HCT116 (cell line): ENCODE measurements around the gene GTF2A1. TPM values are rescaled to one million over a fixed set of nuclear protein-coding genes. Genes with fewer than 3 reads are reported as not detected.

ENCODE experiments used
- ATAC-seq: fragments of 200-7000 bp; cut with Tn5 transposase; 2 replicates; pipeline ENCODE4 v1.9.1; 2020; ENCODE audit warnings: mild to moderate bottlenecking, moderate library complexity
- BruUV-seq: library from RNA; stranded (reverse); fragments of 400-500 nt; replicated peaks from 2 replicates; lab custom pipeline; 2021; lab: Mats Ljungman, UMichigan
- CTCF ChIA-PET: fragments of 300-600 bp; sonication (Branson Sonifier 250); formaldehyde crosslinking; loops from one replicate; lab custom pipeline; 2021; ENCODE audit warnings: antibody characterized with exemption; lab: Charles Lee
- POLR2A ChIA-PET: fragments of 300-600, 350-600 bp; sonication (Branson Sonifier 250); formaldehyde crosslinking; loops from one replicate; lab custom pipeline; 2021; ENCODE audit warnings: antibody characterized with exemption; lab: Charles Lee
- RAD21 ChIA-PET, 2 experiments: fragments of 300-600 bp; sonication (Branson Sonifier 250); formaldehyde crosslinking; loops; one replicate each; lab custom pipeline; 2023; ENCODE audit warnings: low total read pairs in 2 of 2; ENCODE audit not compliant: uncharacterized antibody in 2 of 2, unreplicated experiment in 2 of 2, low non-redundant PET in 1 of 2; lab: Charles Lee
- DNase-seq: peaks from one replicate; pipeline ENCODE4 v3.0.0-alpha.2; 2010; ENCODE audit warnings: low read depth, low spot score
- H2AFZ ChIP-seq: fragments of 200-600 bp; shearing (Covaris generic), sonication (generic); 2 replicates; pipeline ENCODE4 v1.6.1; 2017; ENCODE audit warnings: low read depth, mixed run types, mixed read lengths, antibody characterized with exemption, low read length; ENCODE audit not compliant: poor library complexity, severe bottlenecking
- H3K27ac ChIP-seq: 2 replicates; pipeline ENCODE4 v1.5.1; 2012; ENCODE audit warnings: low read depth, low read length
- H3K27me3 ChIP-seq: fragments of 200-600 bp; sonication (generic); 2 replicates; pipeline ENCODE4 v1.6.1; 2016; ENCODE audit warnings: mixed run types, low read length, mixed read lengths; ENCODE audit not compliant: insufficient read depth
- H3K36me3 ChIP-seq, 2 experiments: fragments of 200-500 bp in 1 of 2; fragments of 200-600 bp in 1 of 2; sonication (Bioruptor generic) in 1 of 2; sonication (generic) in 1 of 2; 2 replicates each; pipeline versions ENCODE4 v1.5.1 to v1.6.1; 2014 to 2016; ENCODE audit warnings: low read length in 2 of 2, inconsistent platforms in 1 of 2, mixed read lengths in 1 of 2, mixed run types in 1 of 2; ENCODE audit not compliant: insufficient read depth in 2 of 2, control insufficient read depth in 1 of 2
- H3K4me1 ChIP-seq, 2 experiments: fragments of 200-600 bp in 1 of 2; sonication (generic) in 1 of 2; 2 replicates each; pipeline versions ENCODE4 v1.5.1 to v1.6.1; 2012 to 2017; ENCODE audit warnings: low read length in 2 of 2, inconsistent platforms in 1 of 2, mild to moderate bottlenecking in 1 of 2, mixed read lengths in 1 of 2, mixed run types in 1 of 2, moderate library complexity in 1 of 2; ENCODE audit not compliant: insufficient read depth in 2 of 2, control insufficient read depth in 1 of 2
- H3K4me2 ChIP-seq: fragments of 200-600 bp; sonication (generic); 2 replicates; pipeline ENCODE4 v1.6.1; 2017; ENCODE audit warnings: mixed run types, low read length, mixed read lengths
- H3K4me3 ChIP-seq, 2 experiments: fragments of 200-600 bp in 1 of 2; sonication (generic) in 1 of 2; replicated peaks in 1 of 2; 2 replicates each; pipeline ENCODE4 v1.5.1; 2011 to 2016; ENCODE audit warnings: low read length in 2 of 2, control low read depth in 1 of 2, low read depth in 1 of 2, mild to moderate bottlenecking in 1 of 2, mixed read lengths in 1 of 2, mixed run types in 1 of 2
- H3K79me2 ChIP-seq: fragments of 200-600 bp; sonication (generic); 2 replicates; pipeline ENCODE4 v1.6.1; 2017; ENCODE audit warnings: mild to moderate bottlenecking, mixed run types, low read length, moderate library complexity, mixed read lengths; ENCODE audit not compliant: insufficient read depth
- H3K9ac ChIP-seq: fragments of 200-600 bp; sonication (generic); 2 replicates; pipeline ENCODE4 v1.6.1; 2016; ENCODE audit warnings: low read length, mixed read lengths
- H3K9me2 ChIP-seq: fragments of 200-600 bp; sonication (generic), shearing (Covaris generic); 2 replicates; pipeline ENCODE4 v1.6.1; 2017; ENCODE audit warnings: mixed run types, mild to moderate bottlenecking, moderate library complexity; ENCODE audit not compliant: insufficient read depth
- H3K9me3 ChIP-seq, 2 experiments: fragments of 200-500 bp in 1 of 2; fragments of 200-600 bp in 1 of 2; sonication (Bioruptor generic) in 1 of 2; sonication (generic) in 1 of 2; 2 replicates each; pipeline ENCODE4 v1.6.1; 2014 to 2017; ENCODE audit warnings: low read length in 2 of 2, mixed read lengths in 2 of 2, inconsistent platforms in 1 of 2, low read depth in 1 of 2, mild to moderate bottlenecking in 1 of 2, mixed run types in 1 of 2, moderate library complexity in 1 of 2; ENCODE audit not compliant: control insufficient read depth in 1 of 2, insufficient read depth in 1 of 2
- H4K20me1 ChIP-seq: fragments of 200-600 bp; sonication (generic), shearing (Covaris generic); 2 replicates; pipeline ENCODE4 v1.6.1; 2017; ENCODE audit warnings: mixed run types, mild to moderate bottlenecking, moderate library complexity; ENCODE audit not compliant: insufficient read depth
- CEBPB ChIP-seq: IDR thresholded peaks from 2 replicates; pipeline ENCODE4 v1.6.1; 2012; ENCODE audit warnings: low read depth
- EGR1 ChIP-seq: IDR thresholded peaks from 2 replicates; pipeline ENCODE4 v1.6.1; 2012; ENCODE audit warnings: low read depth
- FOSL1 ChIP-seq: IDR thresholded peaks from 2 replicates; pipeline ENCODE4 v1.6.1; 2012; ENCODE audit warnings: low read depth
- POLR2A ChIP-seq: IDR thresholded peaks from 2 replicates; pipeline ENCODE4 v1.7.0; 2011; ENCODE audit warnings: borderline replicate concordance; ENCODE audit not compliant: insufficient read depth, insufficient read length; ENCODE audit errors: extremely low read depth
- SP1 ChIP-seq: IDR thresholded peaks from 2 replicates; pipeline ENCODE4 v1.6.1; 2012; ENCODE audit warnings: low read depth
- TCF7L2 ChIP-seq: IDR thresholded peaks from 2 replicates; pipeline ENCODE4 v1.7.0; 2011; ENCODE audit warnings: borderline replicate concordance, inconsistent platforms; ENCODE audit not compliant: insufficient read depth, insufficient read length; ENCODE audit errors: extremely low read depth
- YY1 ChIP-seq: IDR thresholded peaks from 2 replicates; pipeline ENCODE4 v1.6.1; 2011; ENCODE audit warnings: low read length, low read depth, moderate library complexity, mild to moderate bottlenecking; ENCODE audit not compliant: insufficient replicate concordance; ENCODE audit errors: extremely low read depth
- ZFX ChIP-seq: fragments of 450-650 bp; IDR thresholded peaks from 2 replicates; pipeline ENCODE4 v1.6.1; 2017
- intact Hi-C: fragments of 100-400 bp; cut with micrococcal nuclease; formaldehyde crosslinking; loops from 2 replicates; pipeline ENCODE4 v1.10.0; 2022
- total RNA-seq: library from RNA; stranded (reverse); gene quantifications from one replicate; pipeline ENCODE4 v1.2.1, GENCODE V29; 2021; ENCODE audit not compliant: unreplicated experiment
- TF ChIP-seq, protein P1 (sequence below): IDR thresholded peaks from 2 replicates; pipeline ENCODE4 v1.6.1; 2012
- TF ChIP-seq, protein P2 (sequence below), 3 experiments: fragments of 200-600 bp in 1 of 3; sonication (generic) in 1 of 3; IDR thresholded peaks in 2 of 3; conservative IDR thresholded peaks in 1 of 3; 2 replicates each; pipeline ENCODE4 v1.5.1; 2012 to 2017; ENCODE audit warnings: low read depth in 2 of 3, low read length in 2 of 3, antibody characterized with exemption in 1 of 3, borderline replicate concordance in 1 of 3, control low read depth in 1 of 3, mild to moderate bottlenecking in 1 of 3, mixed read lengths in 1 of 3, mixed run types in 1 of 3, moderate library complexity in 1 of 3; ENCODE audit not compliant: insufficient read depth in 1 of 3

The GTF2A1 gene
- total RNA-seq, 1 experiment from 2014 or later: 39.7 TPM

DNA sequence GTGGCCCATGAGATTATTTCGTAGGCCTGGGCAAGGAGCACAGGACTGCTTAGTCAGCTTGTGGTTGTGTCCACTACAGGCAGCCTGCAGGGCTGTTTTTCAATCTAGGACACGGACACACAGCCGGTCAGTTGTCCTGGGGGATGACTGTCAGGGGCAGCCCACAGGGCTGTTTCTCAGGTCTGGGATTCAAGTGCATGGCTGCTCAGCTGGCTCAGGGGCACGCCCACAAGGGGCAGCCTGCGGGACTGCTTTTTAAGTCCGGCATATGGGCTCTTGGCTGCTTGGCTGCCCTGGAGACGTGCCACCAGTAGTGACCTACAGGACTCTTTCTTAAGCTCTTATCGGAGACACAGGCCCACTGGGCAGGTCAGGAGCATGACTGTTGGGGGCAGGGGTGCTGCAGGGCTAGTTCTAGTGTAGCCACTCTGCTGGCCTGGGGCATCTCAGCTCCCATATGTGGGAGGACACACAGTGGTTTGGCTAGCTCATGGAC lies 26.6 kb upstream of the GTF2A1 start:
- no TSS peak for BruUV-seq
- Histone ChIP-seq H3K9me3 (no peaks in the 10 kb centered on the region), H3K9ac (no peak overlapping the region), H3K4me3 (no peak overlapping the region), H3K4me2 (no peak overlapping the region), H3K79me2 (no peaks in the 10 kb centered on the region), H3K27me3 (no peaks in the 10 kb centered on the region), H3K27ac (no peak overlapping the region), H4K20me1 (no peaks in the 10 kb centered on the region), H2AFZ (no peak overlapping the region), H3K36me3 (no peaks in the 10 kb centered on the region), H3K9me2 (no peaks in the 10 kb centered on the region), H3K4me1 (no peaks in the 10 kb centered on the region)
- intact Hi-C loops: no loop called here
- no peak for DNase-seq
- ChIA-PET RAD21 (no interaction called here), CTCF (no interaction called here), POLR2A (no interaction called here)
- TF ChIP-seq, protein P1, sequence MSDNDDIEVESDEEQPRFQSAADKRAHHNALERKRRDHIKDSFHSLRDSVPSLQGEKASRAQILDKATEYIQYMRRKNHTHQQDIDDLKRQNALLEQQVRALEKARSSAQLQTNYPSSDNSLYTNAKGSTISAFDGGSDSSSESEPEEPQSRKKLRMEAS: no peak
- ATAC-seq: no peak

DNA sequence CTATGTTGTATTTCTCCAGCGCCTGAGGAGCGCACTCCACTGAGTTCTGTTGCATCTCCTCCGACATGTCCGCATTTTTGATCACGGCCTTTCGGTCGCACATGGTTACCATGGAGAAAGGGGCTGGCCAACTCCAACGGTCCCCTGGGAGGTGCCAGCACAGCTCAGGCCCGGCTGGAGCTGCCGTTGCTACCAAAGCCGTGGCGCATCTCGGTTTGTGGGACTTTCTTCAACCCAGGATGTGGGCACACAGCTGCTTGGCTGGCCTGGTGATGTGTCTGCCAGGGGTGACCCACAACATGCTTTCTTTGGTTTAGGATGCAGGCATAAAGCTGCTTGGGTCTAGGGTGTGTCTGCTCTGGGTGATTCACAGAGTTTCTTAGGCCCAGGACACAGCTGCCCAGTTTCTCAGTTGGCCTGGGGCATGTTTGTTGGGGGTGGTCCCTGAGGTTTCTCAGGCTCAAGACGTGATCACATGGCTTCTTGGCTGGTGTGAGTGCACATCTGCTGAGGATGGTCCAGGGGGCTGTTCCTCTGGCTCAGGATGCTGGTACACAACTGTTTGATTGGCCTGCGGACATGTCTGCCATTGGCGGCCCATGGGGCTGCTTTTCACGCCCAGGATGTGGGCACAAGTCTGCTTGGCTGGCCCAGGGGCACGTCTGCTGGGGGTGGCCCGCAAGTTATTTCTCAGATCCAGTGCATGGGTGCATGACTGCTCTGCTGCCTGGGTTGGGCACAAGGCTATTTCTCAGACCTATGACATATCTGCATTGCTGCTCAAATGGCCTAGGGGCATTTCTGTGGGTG lies 25.9 kb upstream of the GTF2A1 start:
- CTCF ChIA-PET: no interaction called here

More for the DNA sequence above, 25.9 kb upstream of the GTF2A1 start:
- Histone ChIP-seq H3K79me2 (no peaks in the 10 kb centered on the region), H3K4me1 (no peaks in the 10 kb centered on the region), H2AFZ (no peak overlapping the region), H4K20me1 (no peaks in the 10 kb centered on the region), H3K27me3 (no peaks in the 10 kb centered on the region), H3K4me2 (no peak overlapping the region), H3K9ac (no peak overlapping the region), H3K36me3 (no peaks in the 10 kb centered on the region), H3K9me3 (no peaks in the 10 kb centered on the region), H3K9me2 (no peaks in the 10 kb centered on the region), H3K4me3 (no peak overlapping the region), H3K27ac (no peak overlapping the region)
- POLR2A ChIA-PET: no interaction called here
- ATAC-seq (no peak), DNase-seq (no peak)
- intact Hi-C loops: no loop called here
- BruUV-seq: no TSS peak
- TF ChIP-seq ZFX: no peak
- TF ChIP-seq FOSL1: no peak
- TF ChIP-seq, protein P1: no peak
- TF ChIP-seq YY1: no peak
- TF ChIP-seq CEBPB: no peak
- no peak for TF ChIP-seq TCF7L2
- TF ChIP-seq POLR2A: no peak
- TF ChIP-seq EGR1: no peak
- TF ChIP-seq, protein P2, sequence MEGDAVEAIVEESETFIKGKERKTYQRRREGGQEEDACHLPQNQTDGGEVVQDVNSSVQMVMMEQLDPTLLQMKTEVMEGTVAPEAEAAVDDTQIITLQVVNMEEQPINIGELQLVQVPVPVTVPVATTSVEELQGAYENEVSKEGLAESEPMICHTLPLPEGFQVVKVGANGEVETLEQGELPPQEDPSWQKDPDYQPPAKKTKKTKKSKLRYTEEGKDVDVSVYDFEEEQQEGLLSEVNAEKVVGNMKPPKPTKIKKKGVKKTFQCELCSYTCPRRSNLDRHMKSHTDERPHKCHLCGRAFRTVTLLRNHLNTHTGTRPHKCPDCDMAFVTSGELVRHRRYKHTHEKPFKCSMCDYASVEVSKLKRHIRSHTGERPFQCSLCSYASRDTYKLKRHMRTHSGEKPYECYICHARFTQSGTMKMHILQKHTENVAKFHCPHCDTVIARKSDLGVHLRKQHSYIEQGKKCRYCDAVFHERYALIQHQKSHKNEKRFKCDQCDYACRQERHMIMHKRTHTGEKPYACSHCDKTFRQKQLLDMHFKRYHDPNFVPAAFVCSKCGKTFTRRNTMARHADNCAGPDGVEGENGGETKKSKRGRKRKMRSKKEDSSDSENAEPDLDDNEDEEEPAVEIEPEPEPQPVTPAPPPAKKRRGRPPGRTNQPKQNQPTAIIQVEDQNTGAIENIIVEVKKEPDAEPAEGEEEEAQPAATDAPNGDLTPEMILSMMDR (IDR thresholded peaks at IDR 0.05 in 2 of 3, conservative IDR thresholded peaks at IDR 0.05 in 1 of 3; ENCODE audit: borderline replicate concordance in 1 of 3, insufficient read depth in 1 of 3, low read depth in 2 of 3, low read length in 2 of 3): no peak
- no peak for TF ChIP-seq SP1
- RAD21 ChIA-PET: no interaction called here
